ENCODE measurements around the gene ATXN7L1.
"Not testable (repeated sequence)": the region's sequence is repeated elsewhere in the genome, so short reads cannot be mapped to it uniquely, and the experiment has no call there.

The ATXN7L1 gene

DNA sequence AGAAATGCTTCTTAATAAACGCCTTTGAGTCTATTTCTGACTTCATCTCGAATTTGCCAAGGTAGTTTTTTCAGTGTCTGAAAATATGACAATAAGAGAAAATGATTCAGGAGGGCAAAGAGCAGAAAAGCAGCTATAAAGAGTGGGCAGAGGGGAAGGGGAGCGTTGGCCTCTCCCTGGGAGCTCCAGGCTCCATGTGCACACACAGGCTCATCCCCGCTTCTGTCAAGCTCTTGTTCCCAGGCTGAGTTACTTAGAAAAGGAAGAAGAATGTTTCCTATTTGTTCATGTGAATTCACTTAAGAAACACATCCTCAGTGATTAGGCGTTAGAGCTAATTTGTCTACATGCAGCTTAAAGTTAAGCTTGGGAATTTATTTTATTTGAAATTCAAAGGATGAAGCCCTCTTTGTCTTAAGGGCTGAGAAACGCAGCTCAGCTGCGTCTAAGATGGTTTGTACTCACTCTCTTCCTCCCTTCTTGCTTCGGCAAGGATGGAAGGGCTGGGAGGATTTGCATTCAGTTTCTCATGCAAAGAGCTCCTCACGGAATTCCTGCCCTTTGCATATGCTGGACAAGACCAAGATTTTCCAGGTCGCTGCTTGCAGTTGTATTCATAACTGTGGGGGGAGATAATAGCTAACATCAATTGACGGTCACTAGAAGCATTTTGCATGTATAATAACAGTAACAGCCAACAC lies 29.0 kb upstream of the ATXN7L1 start:
- H3K4me1 Mint-ChIP-seq, result peaks cover 4% of the 10 kb centered on the region
- peaks cover 5% of the 10 kb centered on the region for H3K36me3 Mint-ChIP-seq
- CTCF ChIA-PET, result no interaction called here
- H3K9me3 Mint-ChIP-seq, result peaks cover 2% of the 10 kb centered on the region
- H3K4me3 Mint-ChIP-seq, result no peak overlapping the region
- no peaks in the 10 kb centered on the region for H3K27me3 Mint-ChIP-seq
- DNase-seq, result no peak
- H3K27ac Mint-ChIP-seq, result no peak overlapping the region

DNA sequence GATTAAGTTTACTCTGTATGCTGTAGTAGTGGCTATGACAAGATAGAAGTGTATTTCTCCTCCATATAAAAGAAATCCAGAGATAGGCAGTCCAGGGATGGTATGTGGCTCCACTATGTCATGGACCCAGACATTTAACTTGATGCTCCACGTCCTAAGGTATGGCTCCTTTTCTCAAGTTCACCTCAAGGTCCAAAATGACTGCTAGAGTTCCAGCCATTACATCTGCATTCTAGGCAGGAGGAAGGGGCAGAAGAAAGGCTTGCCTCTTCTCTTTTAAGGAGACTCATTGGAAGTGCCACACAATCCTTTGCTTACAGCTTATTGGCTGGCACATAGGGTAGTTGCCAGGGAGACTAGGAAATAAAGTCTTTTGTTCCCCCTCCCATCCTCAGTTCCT lies 27.7 kb upstream of the ATXN7L1 start:
- H3K36me3 Mint-ChIP-seq, result no peaks in the 10 kb centered on the region
- no peak for DNase-seq
- CTCF ChIA-PET, result no interaction called here
- H3K9me3 Mint-ChIP-seq, result no peaks in the 10 kb centered on the region
- H3K4me1 Mint-ChIP-seq, result no peaks in the 10 kb centered on the region
- peaks cover 4% of the 10 kb centered on the region for H3K27me3 Mint-ChIP-seq
- no peak overlapping the region for H3K27ac Mint-ChIP-seq
- H3K4me3 Mint-ChIP-seq, result no peak overlapping the region

DNA sequence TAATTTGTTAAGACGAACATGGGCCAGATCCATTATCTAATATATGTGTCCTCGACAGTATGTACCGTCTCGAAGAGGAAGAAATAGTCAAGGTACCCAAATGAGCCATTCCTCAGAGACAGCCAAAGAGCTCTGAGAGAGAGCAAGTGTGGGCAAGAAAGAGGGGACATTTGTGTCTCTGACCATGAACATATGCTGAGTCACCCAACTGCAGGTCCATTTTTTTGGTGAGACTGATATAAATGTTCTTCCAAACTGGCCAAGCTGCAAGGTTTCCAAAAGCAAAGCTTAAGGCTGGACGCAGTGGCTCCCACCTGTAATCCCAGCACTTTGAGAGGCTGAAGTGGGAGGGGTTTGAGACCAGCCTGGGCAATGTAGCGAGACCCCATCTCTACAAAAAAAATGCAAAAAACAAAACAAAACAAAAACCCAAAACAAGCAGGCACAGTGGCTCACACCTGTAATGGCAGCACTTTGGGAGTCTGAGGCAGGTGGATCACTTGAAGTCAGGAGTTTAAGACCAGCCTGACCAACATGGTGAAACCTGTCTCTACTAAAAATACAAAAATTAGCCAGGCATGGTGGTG lies 26.0 kb upstream of the ATXN7L1 start:
- Mint-ChIP-seq H3K4me3 (no peak overlapping the region), H3K27ac (no peak overlapping the region), H3K36me3 (no peaks in the 10 kb centered on the region), H3K9me3 (no peaks in the 10 kb centered on the region), H3K4me1 (peaks cover 6% of the 10 kb centered on the region), H3K27me3 (peaks cover 4% of the 10 kb centered on the region)
- CTCF ChIA-PET, result no interaction called here
- DNase-seq, result no peak

DNA sequence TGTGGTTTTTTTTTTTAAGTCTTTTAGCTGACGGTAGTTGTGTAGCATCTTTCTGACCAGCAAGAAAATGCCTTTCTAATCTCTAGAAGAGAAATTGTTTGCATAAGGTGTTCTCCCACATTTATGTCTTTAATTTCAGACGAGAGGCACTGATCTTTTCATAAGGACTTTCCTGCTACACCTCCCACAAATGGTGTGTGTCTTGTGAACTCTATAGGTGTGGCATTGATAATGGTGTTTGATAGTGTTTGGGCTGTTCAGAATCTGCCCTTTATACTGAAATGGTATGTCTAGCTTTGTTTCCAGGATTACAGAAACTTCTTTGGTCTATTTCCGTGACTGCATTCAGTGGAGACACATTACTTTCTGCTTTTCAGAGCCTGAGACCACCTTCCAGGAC lies 21.6 kb upstream of the ATXN7L1 start:
- DNase-seq, result no peak
- no peak overlapping the region for H3K4me3 Mint-ChIP-seq
- H3K27me3 Mint-ChIP-seq, result peaks cover 10% of the 10 kb centered on the region
- H3K9me3 Mint-ChIP-seq, result no peaks in the 10 kb centered on the region
- CTCF ChIA-PET, result interaction anchor here (0.9 kb wide), 1 partner anchor 137 kb away, joined by 4 read pairs; no protein-coding TSS in a partner anchor
- H3K36me3 Mint-ChIP-seq, result peaks cover 3% of the 10 kb centered on the region
- H3K27ac Mint-ChIP-seq, result no peak overlapping the region
- H3K4me1 Mint-ChIP-seq, result peaks cover 21% of the 10 kb centered on the region

DNA sequence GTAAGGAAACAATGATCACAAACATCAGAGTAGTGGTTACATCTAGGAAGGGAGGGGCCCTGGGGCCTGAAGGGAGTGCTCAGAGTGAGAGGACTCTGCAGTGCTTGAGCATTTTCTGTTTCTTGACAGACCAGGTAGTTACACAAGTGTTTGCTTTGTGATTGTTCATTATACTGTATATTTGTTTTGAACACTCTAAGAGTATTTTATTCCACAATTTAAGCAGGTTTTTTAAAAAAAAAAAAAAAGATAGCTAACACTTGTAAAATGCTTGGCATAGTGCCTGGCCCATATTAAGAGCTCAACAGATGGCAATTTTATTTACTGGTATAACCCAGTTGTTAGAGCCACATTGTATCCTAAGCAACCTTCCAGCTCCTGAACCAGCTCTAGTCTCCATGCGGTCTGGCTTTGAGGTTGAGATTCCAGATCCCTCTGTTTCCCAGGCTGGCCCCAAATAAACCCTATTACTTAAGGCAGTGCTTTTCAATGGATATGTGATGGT lies 20.1 kb upstream of the ATXN7L1 start:
- H3K27ac Mint-ChIP-seq, result no peak overlapping the region
- H3K4me3 Mint-ChIP-seq, result no peak overlapping the region
- CTCF ChIA-PET, result interaction anchor here (0.7 kb wide), 1 partner anchor 45 kb away, joined by 3 read pairs; no protein-coding TSS in a partner anchor
- H3K27me3 Mint-ChIP-seq, result peaks cover 10% of the 10 kb centered on the region
- H3K4me1 Mint-ChIP-seq, result peaks cover 21% of the 10 kb centered on the region
- no peaks in the 10 kb centered on the region for H3K9me3 Mint-ChIP-seq
- H3K36me3 Mint-ChIP-seq, result peaks cover 10% of the 10 kb centered on the region
- DNase-seq, result peak; percentile 40

DNA sequence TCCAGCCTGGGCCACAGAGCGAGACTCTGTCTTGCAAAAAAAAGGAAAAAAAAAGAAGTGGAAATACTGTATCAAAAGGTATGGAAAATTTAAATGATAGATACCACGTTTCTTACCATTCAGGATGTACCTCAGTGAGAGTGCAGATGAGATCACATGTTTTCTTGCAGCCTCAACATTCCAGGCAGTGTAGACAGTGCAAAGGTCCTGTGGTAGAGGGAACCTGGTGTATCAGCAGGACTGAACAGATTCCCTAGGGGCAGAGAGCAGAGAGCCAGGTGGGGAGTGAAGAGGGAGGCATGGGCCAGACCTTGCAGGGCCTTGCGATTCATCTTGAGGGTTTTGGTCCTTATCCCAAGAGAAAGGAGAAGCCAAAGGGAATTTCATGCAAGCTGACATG lies 17.7 kb upstream of the ATXN7L1 start:
- peaks cover 6% of the 10 kb centered on the region for H3K27me3 Mint-ChIP-seq
- CTCF ChIA-PET, result no interaction called here
- peaks cover 31% of the 10 kb centered on the region for H3K4me1 Mint-ChIP-seq
- no peaks in the 10 kb centered on the region for H3K9me3 Mint-ChIP-seq
- no peak for DNase-seq
- no peak overlapping the region for H3K27ac Mint-ChIP-seq
- peaks cover 10% of the 10 kb centered on the region for H3K36me3 Mint-ChIP-seq
- H3K4me3 Mint-ChIP-seq, result no peak overlapping the region

DNA sequence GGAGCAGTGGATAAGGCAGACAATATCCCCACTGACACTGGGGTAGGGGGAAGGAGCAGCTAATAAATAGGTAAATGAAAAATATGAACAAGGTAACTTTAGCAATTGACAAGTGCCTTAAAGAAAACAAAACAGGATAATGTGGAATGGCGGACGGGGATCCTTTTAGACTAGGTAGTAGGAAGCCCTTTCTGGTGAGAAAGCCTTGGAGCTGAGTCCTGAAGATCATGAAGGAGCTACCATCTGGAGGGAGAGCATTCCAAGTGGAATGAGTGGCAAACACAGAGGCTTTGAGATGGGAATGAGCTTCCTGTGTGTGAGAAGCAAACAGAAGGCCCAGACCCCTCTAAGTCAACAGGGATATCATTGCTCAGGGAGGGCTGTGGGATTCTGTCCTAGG lies 16.0 kb upstream of the ATXN7L1 start:
- CTCF ChIA-PET, result interaction anchor here (1.2 to 1.7 kb wide), 2 partner anchors 11 to 132 kb away, joined by 5 to 7 read pairs; no protein-coding TSS in a partner anchor
- Mint-ChIP-seq H3K36me3 (peaks cover 13% of the 10 kb centered on the region), H3K9me3 (no peaks in the 10 kb centered on the region), H3K4me3 (no peak overlapping the region), H3K4me1 (peaks cover 25% of the 10 kb centered on the region), H3K27me3 (peaks cover 6% of the 10 kb centered on the region), H3K27ac (no peak overlapping the region)
- no peak for DNase-seq

DNA sequence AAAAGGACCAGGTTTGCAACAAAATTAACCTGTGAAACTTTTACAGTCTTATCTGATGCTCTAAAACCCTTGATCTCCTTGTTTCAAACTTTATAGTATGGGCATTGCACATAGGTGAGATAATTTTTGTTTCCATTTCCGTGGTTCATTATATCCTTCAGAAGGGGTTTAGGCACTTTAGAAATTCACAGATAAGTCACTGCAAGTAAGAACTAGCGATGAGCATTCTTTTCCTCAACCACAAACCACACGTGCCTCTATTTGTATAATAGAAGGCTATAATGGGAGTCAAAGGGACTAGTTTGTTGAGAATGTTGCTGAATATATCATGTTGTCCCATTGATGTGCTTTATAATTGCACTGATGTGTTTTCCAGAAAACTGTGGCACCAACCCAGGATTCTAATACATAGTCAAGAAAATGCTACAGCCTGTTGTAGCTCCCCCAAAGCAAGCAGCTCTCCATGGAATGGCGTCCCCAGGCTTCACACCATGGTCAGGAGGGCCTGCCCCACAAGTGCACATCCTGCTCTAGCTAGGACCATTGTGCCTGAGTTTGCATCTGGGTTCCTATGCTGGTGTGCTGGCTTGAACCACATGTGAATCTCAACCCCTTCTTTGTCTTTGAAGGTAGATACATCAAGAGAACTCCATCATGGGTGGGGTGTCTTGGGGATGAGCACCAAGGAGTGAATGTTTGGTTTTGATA lies 14.0 kb upstream of the ATXN7L1 start:
- Mint-ChIP-seq H3K4me3 (no peak overlapping the region), H3K36me3 (peaks cover 13% of the 10 kb centered on the region), H3K27me3 (peaks cover 3% of the 10 kb centered on the region), H3K9me3 (no peaks in the 10 kb centered on the region), H3K4me1 (peaks cover 22% of the 10 kb centered on the region), H3K27ac (no peak overlapping the region)
- no peak for DNase-seq
- CTCF ChIA-PET, result interaction anchor here (1.4 kb wide), 1 partner anchor 234 kb away, joined by 4 read pairs; no protein-coding TSS in a partner anchor

DNA sequence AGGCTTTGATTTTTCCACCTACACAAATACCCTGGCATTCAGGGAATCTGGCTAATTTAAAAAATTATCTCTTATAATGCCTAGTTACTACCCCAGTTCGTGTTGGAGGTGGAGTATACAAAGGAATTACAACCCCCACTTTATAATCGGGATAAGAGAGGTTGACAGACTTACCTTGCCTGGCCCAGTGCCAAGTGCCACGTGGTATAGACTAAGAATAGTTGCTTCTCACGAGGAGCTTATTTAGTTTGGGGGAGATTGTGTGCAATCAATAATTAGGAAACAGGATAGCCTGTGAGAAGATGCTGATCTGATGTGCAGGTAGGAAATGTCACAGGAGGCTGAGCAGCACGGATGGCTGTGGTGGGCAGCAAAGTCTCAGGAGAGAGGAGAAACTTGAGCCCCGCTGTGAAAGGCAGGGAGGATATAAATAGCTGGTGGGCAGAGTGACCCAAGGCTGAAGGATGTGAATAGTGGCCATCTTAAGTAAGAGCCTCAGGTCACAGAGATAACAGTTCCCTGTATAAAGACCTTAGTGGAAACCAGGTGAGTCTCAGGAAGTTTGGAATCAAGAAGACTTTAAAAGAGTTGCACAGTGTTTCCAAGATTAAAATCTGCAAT lies 11.3 kb upstream of the ATXN7L1 start:
- H3K27me3 Mint-ChIP-seq, result no peaks in the 10 kb centered on the region
- no peaks in the 10 kb centered on the region for H3K9me3 Mint-ChIP-seq

DNA sequence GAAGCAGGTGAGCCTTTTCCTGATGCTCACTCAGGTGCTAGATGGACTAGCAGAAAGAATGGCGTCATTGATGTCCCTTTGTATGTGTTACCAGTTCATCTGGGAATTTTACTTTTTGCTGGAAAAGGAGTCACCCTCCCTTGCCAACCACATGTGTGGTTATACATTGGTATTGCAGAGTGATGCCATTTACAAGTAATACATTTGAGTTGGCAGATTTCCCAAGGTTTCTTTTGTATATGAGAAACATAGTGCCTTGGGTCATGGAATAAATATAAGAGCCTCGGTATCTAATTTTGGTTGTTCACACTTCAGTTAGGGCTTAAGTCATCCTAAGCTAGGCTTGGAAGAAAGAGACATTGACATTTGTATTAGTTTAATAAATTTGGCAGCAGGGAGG lies 10.4 kb upstream of the ATXN7L1 start:
- Mint-ChIP-seq H3K4me3 (no peak overlapping the region), H3K27ac (no peak overlapping the region), H3K4me1 (peaks cover 29% of the 10 kb centered on the region), H3K27me3 (no peaks in the 10 kb centered on the region), H3K9me3 (no peaks in the 10 kb centered on the region), H3K36me3 (peaks cover 4% of the 10 kb centered on the region)
- CTCF ChIA-PET, result interaction anchor here (1.4 to 1.8 kb wide), 2 partner anchors 126 to 155 kb away, joined by 4 to 5 read pairs; no protein-coding TSS in a partner anchor
- no peak for DNase-seq

More for the DNA sequence above, 11.3 kb upstream of the ATXN7L1 start:
- no peak for DNase-seq
- H3K36me3 Mint-ChIP-seq, result peaks cover 10% of the 10 kb centered on the region
- H3K4me3 Mint-ChIP-seq, result no peak overlapping the region
- peaks cover 29% of the 10 kb centered on the region for H3K4me1 Mint-ChIP-seq
- CTCF ChIA-PET, result interaction anchor here (1.0 to 2.6 kb wide), 4 partner anchors 11 to 155 kb away, joined by 3 to 7 read pairs (median 4); no protein-coding TSS in a partner anchor
- no peak overlapping the region for H3K27ac Mint-ChIP-seq

DNA sequence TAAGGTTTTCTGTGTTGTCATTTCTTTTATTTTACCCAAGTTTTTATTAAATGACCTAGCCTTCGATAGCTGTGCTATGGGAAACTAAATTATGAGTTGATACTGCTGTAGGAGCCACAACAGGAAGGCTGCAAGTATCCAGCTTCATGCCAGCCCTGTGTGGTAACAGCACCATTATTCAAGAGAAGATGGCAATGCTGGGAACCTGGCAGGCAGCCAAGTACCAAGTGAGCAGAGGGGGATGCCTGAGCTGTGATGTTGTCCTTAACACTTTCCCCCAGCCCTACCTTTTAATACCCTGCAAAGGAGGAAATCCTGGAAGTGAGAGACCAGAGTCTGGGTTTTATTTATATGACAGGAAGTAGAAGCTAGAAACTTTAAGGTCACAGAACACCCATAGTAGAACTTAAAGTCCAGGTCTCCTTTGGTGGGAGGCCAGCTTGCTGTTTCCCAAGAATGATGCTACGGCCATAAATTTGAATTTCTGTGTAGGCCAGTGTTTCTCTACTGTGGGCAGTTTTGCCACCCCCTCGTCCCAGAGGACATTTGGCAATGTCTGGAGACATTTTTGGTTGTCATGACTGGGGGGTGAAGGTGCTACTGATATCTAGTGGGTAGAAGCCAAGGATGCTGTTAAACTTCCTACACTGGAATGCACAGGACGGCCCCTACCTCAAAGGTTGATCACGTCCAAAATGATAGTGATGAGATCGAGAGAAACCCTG lies 9.2 kb upstream of the ATXN7L1 start:
- Mint-ChIP-seq H3K4me1 (peaks cover 26% of the 10 kb centered on the region), H3K36me3 (peaks cover 2% of the 10 kb centered on the region), H3K9me3 (no peaks in the 10 kb centered on the region), H3K27ac (no peak overlapping the region), H3K4me3 (no peak overlapping the region), H3K27me3 (no peaks in the 10 kb centered on the region)
- CTCF ChIA-PET, result interaction anchor here (1.8 kb wide), 1 partner anchor 125 kb away, joined by 9 read pairs; no protein-coding TSS in a partner anchor
- DNase-seq, result no peak

DNA sequence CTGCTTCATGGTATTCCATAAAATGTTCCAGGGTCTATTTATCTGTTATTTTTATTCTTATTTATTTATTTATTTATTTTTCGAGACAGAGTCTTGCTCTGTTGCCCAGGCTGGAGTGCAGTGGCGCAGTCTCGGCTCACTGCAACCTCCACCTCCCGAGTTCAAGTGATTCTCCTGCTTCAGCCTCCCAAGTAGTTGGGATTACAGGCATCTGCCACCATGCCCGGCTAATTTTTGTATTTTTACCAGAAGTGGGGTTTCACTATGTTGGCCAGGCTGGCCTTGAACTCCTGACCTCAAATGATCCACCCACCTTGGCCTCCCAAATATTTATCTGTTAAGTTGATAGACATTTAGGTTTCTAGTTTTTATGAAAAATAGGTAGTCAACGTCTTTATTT lies 6.8 kb upstream of the ATXN7L1 start:
- DNase-seq, H3K27ac Mint-ChIP-seq, H3K27me3 Mint-ChIP-seq, H3K36me3 Mint-ChIP-seq, H3K4me3 Mint-ChIP-seq, CTCF ChIA-PET, H3K9me3 Mint-ChIP-seq: not testable (repeated sequence)
- H3K4me1 Mint-ChIP-seq, result peaks cover 28% of the 10 kb centered on the region

DNA sequence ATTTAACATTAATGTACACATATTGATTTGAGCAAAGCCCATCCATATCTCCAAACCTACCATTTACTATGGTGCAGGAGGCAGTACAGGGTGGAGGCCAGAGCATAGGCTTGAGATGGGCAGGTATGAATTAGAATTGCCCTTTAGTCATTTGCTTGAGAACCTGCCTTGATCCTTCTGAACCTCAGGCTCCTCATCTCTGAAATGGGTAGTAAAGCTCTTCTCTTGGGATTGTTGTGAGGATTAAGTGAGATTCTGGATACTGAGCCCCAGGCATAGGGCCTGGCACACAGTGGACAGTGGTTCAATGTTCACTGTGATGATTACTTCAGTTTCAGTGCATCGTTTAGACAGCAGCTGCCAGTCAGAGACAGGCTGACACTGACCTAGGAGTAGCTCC lies 5.0 kb upstream of the ATXN7L1 start:
- no peak for DNase-seq
- Mint-ChIP-seq H3K4me1 (peaks cover 38% of the 10 kb centered on the region), H3K27me3 (peaks cover 20% of the 10 kb centered on the region), H3K27ac (no peak overlapping the region), H3K4me3 (no peak overlapping the region), H3K36me3 (peaks cover 1% of the 10 kb centered on the region), H3K9me3 (no peaks in the 10 kb centered on the region)
- CTCF ChIA-PET, result interaction anchor here (2.0 kb wide), 1 partner anchor 11 kb away, joined by 7 read pairs; no protein-coding TSS in a partner anchor
